ENCODE measurements around the gene ZDHHC14. TPM values are rescaled to one million over a fixed set of nuclear protein-coding genes. Genes with fewer than 3 reads are reported as not detected.

The ZDHHC14 gene
- total RNA-seq, 2 donors from 2014 or later, result 10.2 to 10.6 TPM

- no peak for ATAC-seq
These were observed 88.4 kb downstream of the ZDHHC14 start for GRCh38 chr6:157469378-157469777.

GRCh38 chr6:157471077-157471686 lies 90.2 kb downstream of the ZDHHC14 start:
- Histone ChIP-seq H3K9me3 (no peaks in the 10 kb centered on the region), H3K4me1 (no peaks in the 10 kb centered on the region), H3K27ac (no peak overlapping the region), H3K27me3 (no peaks in the 10 kb centered on the region), H3K36me3 (replicated peaks in 1 of 2; ENCODE audit: insufficient read depth in 1 of 2, low read depth in 2 of 2) (no peaks in the 10 kb centered on the region), H3K4me3 (no peak overlapping the region)
- TF ChIP-seq CTCF (IDR thresholded peaks at IDR 0.05) (no peak), POLR2A (IDR thresholded peaks at IDR 0.05) (no peak)
- no peak for ATAC-seq
- no peak for DNase-seq
- 93 to 96% methylated on average over 14 to 24 of the region's 24 CpGs for WGBS, 2 donors
- intact Hi-C loops (cut with DNase I), result no loop called here

More at GRCh38 chr6:157469378-157469777, 88.4 kb downstream of the ZDHHC14 start:
- no peak overlapping the region for H3K27ac ChIP-seq
- no peak for DNase-seq
- H3K27me3 ChIP-seq, result no peaks in the 10 kb centered on the region
- no peaks in the 10 kb centered on the region for H3K4me1 ChIP-seq
- no peak overlapping the region for H3K4me3 ChIP-seq
- intact Hi-C loops (cut with DNase I), result no loop called here
- H3K36me3 ChIP-seq (replicated peaks in 1 of 2; ENCODE audit: insufficient read depth in 1 of 2, low read depth in 2 of 2), result no peaks in the 10 kb centered on the region
- H3K9me3 ChIP-seq, result no peaks in the 10 kb centered on the region
- TF ChIP-seq POLR2A (IDR thresholded peaks at IDR 0.05) (no peak), CTCF (IDR thresholded peaks at IDR 0.05) (no peak)
- WGBS, 2 donors, result 87 to 88% methylated on average over 5 of the region's 5 CpGs

- Histone ChIP-seq H3K9me3 (no peaks in the 10 kb centered on the region), H3K27ac (no peak overlapping the region), H3K27me3 (no peaks in the 10 kb centered on the region), H3K4me1 (no peaks in the 10 kb centered on the region), H3K36me3 (replicated peaks in 1 of 2; ENCODE audit: insufficient read depth in 1 of 2, low read depth in 2 of 2) (no peaks in the 10 kb centered on the region), H3K4me3 (no peak overlapping the region)
- no peak for TF ChIP-seq POLR2A (IDR thresholded peaks at IDR 0.05)
- TF ChIP-seq CTCF (IDR thresholded peaks at IDR 0.05), result no peak
- intact Hi-C loops (cut with DNase I), result no loop called here
- no peak for ATAC-seq
- no peak for DNase-seq
- WGBS, 2 donors, result 83 to 88% methylated on average over 14 to 17 of the region's 17 CpGs
These were observed 91.1 kb downstream of the ZDHHC14 start for GRCh38 chr6:157471895-157472686.

GRCh38 chr6:157476797-157477196 lies 95.8 kb downstream of the ZDHHC14 start:
- TF ChIP-seq CTCF (IDR thresholded peaks at IDR 0.05) (no peak), POLR2A (IDR thresholded peaks at IDR 0.05) (no peak)
- Histone ChIP-seq H3K27ac (no peak overlapping the region), H3K36me3 (replicated peaks in 1 of 2; ENCODE audit: insufficient read depth in 1 of 2, low read depth in 2 of 2) (no peaks in the 10 kb centered on the region), H3K27me3 (no peaks in the 10 kb centered on the region), H3K9me3 (no peaks in the 10 kb centered on the region), H3K4me3 (no peak overlapping the region), H3K4me1 (peaks cover 14% of the 10 kb centered on the region)
- WGBS, 2 donors, result 97% methylated on average over 3 of the region's 3 CpGs
- intact Hi-C loops (cut with DNase I), result no loop called here
- ATAC-seq (no peak), DNase-seq (no peak)

All from body of pancreas (tissue), 4 donors.